GM19351 (cell line): ENCODE measurements around the gene SLC22A13.
"Not testable (repeated sequence)": the region's sequence is repeated elsewhere in the genome, so short reads cannot be mapped to it uniquely, and the experiment has no call there.

Source experiments
- ATAC-seq: cut with Tn5 transposase; IDR thresholded peaks from one replicate; pipeline ENCODE4 v1.9.1; 2021; ENCODE audit warnings: mild to moderate bottlenecking, moderate library complexity; ENCODE audit not compliant: unreplicated experiment

Gene SLC22A13, protein sequence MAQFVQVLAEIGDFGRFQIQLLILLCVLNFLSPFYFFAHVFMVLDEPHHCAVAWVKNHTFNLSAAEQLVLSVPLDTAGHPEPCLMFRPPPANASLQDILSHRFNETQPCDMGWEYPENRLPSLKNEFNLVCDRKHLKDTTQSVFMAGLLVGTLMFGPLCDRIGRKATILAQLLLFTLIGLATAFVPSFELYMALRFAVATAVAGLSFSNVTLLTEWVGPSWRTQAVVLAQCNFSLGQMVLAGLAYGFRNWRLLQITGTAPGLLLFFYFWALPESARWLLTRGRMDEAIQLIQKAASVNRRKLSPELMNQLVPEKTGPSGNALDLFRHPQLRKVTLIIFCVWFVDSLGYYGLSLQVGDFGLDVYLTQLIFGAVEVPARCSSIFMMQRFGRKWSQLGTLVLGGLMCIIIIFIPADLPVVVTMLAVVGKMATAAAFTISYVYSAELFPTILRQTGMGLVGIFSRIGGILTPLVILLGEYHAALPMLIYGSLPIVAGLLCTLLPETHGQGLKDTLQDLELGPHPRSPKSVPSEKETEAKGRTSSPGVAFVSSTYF

GRCh38 chr3:38265604-38266307, at the start of gene SLC22A13:
SLC22A13 (plus strand) TSS chr3:38265812; CDS start chr3:38265861, 49 bp downstream.
- no peak for ATAC-seq

- no peak for ATAC-seq
These were observed 45.9 kb upstream of the SLC22A13 start for GRCh38 chr3:38219609-38220197.

DNA sequence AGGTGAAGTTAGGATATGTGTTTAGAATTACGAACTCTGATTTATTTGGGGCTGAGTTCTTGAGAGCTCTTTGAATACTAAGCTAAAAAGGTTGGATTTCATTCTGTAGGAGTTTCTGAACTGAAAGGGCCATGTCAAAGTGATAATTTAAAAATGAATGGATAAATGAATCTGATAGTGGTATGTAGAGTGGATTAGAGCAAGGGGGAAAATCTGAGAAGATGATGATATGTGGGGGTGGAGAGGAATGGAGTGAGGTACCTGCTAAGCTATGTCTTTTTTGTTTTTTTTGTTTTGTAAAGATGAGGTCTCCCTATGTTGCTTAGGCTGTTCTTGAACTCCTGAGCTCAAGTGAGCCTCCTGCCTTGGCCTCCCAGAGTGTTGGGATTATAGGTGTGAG, 44.6 kb upstream of the SLC22A13 start:
- ATAC-seq = no peak

- ATAC-seq = no peak
These were observed 43.5 kb upstream of the SLC22A13 start for GRCh38 chr3:38222032-38222634.

DNA sequence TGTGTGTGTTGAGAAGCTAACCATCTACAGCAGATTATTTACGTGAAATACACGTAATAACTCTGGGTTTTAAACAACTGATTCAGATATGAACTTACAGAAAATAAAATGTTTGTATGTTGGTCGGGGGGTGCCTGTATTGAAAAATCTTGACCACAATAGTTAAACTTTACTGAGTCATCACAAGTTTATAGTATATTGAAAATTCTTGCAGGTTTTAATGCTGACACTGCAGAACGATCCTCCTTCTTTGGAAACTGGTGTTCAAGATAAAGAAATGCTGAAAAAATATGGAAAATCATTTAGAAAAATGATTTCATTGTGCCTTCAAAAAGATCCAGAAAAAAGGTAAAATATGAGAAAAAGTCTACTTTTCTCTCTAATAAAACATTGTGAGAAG, 41.3 kb upstream of the SLC22A13 start:
- no peak for ATAC-seq

GRCh38 chr3:38226273-38226672, 39.3 kb upstream of the SLC22A13 start:
- ATAC-seq = no peak

- no peak for ATAC-seq
These were observed 37.6 kb upstream of the SLC22A13 start for GRCh38 chr3:38227989-38228388.

GRCh38 chr3:38229036-38229435, 36.6 kb upstream of the SLC22A13 start:
- ATAC-seq = no peak

DNA sequence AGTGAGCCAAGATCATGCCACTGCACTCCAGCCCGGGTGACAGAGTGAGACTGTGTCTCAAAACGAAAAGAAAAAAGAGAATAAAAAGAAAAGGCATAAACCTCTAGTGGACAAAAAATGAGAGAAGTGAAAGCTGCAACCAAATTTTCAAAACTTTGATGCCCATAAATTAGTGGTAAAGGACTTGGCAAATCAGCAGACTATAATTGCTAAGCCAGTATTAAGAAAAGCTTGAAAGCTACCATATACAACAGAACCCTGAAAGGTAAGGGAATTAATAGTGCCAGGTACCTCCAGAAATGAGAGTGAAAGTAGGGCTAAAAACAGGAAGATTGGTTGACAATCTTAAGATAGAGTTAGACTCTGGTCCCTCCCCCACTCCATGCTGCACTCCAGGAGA, 32.9 kb upstream of the SLC22A13 start:
- no peak for ATAC-seq

DNA sequence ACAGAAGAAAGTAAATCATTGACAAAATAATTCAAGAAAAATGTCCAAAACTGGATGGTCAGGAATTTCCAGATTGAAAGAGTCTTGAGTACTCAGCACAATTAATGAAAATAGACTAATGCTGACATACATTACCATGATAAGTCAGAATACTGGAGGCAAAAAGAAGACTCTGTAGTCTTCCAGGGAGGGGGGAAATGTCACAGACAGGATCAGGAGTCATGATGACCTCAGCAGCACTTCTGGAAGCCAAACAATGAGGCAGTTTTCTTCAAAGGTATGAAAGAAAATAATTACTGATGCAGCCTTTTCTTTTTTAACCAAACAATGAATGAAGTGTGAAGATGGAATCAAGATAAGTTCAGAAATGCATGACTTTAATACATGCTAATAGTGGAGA, 30.1 kb upstream of the SLC22A13 start:
- no peak for ATAC-seq

GRCh38 chr3:38238416-38239008, 27.1 kb upstream of the SLC22A13 start:
- no peak for ATAC-seq

GRCh38 chr3:38242812-38243211, 22.8 kb upstream of the SLC22A13 start:
- not testable (repeated sequence) for ATAC-seq

- no peak for ATAC-seq
These were observed 19.7 kb upstream of the SLC22A13 start for GRCh38 chr3:38245930-38246329.

- ATAC-seq = no peak
These were observed 18.1 kb upstream of the SLC22A13 start for GRCh38 chr3:38247366-38248035.

DNA sequence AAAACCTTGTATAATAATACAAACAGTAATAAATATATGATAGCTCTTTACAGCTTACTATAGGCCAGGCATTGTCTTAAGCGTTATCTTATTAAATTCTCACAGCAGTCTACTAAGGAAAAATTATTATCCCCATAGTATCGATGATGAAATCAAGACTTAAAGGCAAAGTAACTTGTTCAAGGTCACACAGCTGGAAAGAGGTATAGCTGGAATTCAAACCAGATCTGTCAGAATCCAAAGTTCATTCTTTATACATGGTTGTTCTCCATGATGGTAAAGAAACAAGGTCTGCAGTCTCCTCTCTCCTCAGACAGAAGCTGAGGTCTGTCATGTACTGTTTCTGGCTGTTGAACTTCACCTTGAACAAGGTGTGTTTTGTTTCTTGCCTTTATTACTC, 15.4 kb upstream of the SLC22A13 start:
- ATAC-seq = no peak

GRCh38 chr3:38251197-38251596, 14.4 kb upstream of the SLC22A13 start:
- ATAC-seq = no peak

DNA sequence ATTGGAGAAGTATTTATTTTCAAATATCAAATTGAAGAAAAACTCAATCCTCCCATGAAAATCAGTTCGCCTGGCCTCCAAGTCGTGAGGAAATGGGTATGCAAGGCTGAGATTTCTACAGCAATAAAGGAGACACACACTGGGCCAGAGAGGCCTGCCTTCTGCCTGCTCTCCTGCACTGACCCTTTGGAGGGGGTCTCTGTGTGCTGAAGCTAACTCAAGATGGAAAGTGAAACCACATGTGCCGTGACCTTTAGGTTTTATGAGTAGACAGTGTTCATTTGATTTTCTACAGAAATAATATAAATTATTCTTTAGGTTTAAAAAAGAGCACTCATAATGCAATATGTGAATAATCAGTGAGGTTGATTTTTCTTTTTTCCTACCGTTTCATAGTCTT, 11.9 kb upstream of the SLC22A13 start:
- no peak for ATAC-seq

DNA sequence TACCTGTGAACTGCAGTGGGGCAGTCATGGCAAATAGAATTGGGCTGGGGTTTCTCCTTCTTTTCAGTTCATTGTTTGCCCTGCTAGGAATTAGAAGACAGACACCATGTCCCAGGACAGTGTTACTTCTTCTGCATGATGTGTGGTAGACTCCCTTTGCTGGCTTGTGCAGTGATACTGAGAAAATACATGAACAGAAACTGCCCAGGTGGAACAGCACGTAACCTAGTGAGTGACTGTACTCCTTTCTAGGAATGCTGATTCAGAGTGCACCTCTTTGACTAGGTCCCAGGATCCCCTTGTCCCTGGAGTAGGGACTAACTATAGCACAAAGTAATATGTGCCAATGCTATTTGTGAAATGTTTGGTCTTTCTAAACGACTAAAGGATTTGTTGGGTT, 10.7 kb upstream of the SLC22A13 start:
- no peak for ATAC-seq

DNA sequence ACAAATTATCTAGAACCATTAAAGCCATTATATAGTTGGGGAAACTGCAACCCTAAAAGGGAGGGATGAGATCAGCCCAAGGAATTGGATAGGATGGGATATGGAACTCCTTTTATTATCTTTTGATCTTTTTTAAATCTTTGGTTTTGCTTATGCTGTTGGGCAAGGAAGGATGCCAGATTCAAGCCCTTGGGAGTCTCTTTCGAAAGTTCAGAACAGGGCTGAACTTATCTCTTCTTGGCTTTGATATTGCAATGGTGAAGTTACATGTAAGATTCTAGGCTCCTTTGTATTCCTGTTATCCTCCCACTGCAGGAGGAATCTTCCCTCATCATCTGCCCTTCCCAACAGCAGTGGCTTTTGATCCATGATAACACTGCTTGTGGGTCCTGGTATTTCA, 10.0 kb upstream of the SLC22A13 start:
- no peak for ATAC-seq

GRCh38 chr3:38257583-38257982, 8.0 kb upstream of the SLC22A13 start:
- ATAC-seq = no peak
